ENCODE data around the gene ATOSA.

ATOSA gene

GRCh38 chr15:52649686-52650085 is 29.5 kb downstream of the ATOSA start:
- no peak for DNase-seq

DNA sequence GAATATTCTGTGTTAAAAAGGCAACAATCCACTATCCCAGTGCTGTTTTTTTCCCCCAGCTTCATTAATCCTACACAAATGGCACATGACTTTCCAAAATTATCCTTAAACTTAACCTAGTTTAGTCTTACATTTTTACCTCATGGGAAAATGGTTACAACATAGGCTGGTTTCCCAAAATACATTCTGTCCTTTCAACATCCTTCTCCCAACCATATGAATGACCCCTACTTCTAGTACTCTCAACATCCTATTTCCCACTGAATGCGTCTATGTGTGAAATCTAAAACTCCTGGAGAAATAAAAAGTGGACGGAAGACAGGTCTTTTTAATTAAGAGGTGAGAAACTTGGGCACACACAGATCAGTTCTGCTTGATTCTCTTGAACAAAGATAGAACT is 33.3 kb downstream of the ATOSA start:
- no peak for DNase-seq

GRCh38 chr15:52642386-52643361 is 36.5 kb downstream of the ATOSA start:
- DNase-seq, result no peak

GRCh38 chr15:52636459-52636858 is 42.7 kb downstream of the ATOSA start:
- no peak for DNase-seq

GRCh38 chr15:52635908-52636307 is 43.3 kb downstream of the ATOSA start:
- no peak for DNase-seq
